ENCODE measurements around the gene TMEM200C.

GRCh38 chr18:5914016-5914415 is 18.7 kb upstream of the TMEM200C start:
- TF ChIP-seq POLR2A (IDR thresholded peaks at IDR 0.05; ENCODE audit: low read length) (no peak), GATA1 (IDR thresholded peaks at IDR 0.05; ENCODE audit: low read depth, low read length) (no peak)
